Neural progenitor cell (in vitro differentiated cells): Measurements from ENCODE around the gene GABRE.

ENCODE experiments used
- EZH2 ChIP-seq: fragments of 200-600 bp; sonication (generic); IDR thresholded peaks from 2 replicates; pipeline ENCODE4 v1.6.1; 2017; ENCODE audit warnings: antibody characterized with exemption, mild to moderate bottlenecking, moderate library complexity
- TF ChIP-seq, protein P1 (sequence below): fragments of 200-600 bp; sonication (generic); IDR thresholded peaks from 2 replicates; pipeline ENCODE4 v1.5.1; 2017; ENCODE audit warnings: antibody characterized with exemption, mild to moderate bottlenecking

DNA sequence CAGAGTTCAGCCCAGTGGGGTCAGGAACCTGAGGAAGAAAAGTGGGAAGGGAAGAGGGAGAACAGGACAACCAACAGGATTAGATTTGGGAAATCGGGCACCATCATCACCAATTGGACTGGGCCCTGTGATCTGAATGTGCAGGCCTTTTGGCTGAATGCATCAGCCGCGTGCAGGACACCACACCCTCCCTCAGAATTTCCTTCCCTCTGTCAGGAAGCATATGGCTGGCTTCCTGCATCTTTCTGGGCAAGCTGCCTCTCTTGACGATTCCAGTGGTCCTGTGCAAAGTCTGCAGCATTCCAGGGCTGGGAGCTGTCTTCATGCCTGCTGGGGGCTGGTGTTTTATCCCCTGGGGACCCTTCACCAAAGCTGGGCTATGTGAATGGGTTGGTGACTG lies 45.4 kb downstream of the GABRE start:
- TF ChIP-seq, protein P1, sequence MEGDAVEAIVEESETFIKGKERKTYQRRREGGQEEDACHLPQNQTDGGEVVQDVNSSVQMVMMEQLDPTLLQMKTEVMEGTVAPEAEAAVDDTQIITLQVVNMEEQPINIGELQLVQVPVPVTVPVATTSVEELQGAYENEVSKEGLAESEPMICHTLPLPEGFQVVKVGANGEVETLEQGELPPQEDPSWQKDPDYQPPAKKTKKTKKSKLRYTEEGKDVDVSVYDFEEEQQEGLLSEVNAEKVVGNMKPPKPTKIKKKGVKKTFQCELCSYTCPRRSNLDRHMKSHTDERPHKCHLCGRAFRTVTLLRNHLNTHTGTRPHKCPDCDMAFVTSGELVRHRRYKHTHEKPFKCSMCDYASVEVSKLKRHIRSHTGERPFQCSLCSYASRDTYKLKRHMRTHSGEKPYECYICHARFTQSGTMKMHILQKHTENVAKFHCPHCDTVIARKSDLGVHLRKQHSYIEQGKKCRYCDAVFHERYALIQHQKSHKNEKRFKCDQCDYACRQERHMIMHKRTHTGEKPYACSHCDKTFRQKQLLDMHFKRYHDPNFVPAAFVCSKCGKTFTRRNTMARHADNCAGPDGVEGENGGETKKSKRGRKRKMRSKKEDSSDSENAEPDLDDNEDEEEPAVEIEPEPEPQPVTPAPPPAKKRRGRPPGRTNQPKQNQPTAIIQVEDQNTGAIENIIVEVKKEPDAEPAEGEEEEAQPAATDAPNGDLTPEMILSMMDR = no peak
- TF ChIP-seq EZH2 = no peak
